ENCODE results near the gene ENOPH1.
"Not testable (repeated sequence)": the region's sequence is repeated elsewhere in the genome, so short reads cannot be mapped to it uniquely, and the experiment has no call there.

ENOPH1 gene

GRCh38 chr4:82457266-82457665 lies 26.9 kb downstream of the ENOPH1 start:
- no peak for DNase-seq
- intact Hi-C loops (cut with DNase I) = no loop called here

GRCh38 chr4:82458729-82459128 lies 28.3 kb downstream of the ENOPH1 start:
- intact Hi-C loops (cut with DNase I) = no loop called here
- peak in 21 of 42 donors; percentile 3 to 62 (median 27) for DNase-seq

- intact Hi-C loops (cut with DNase I) = loop anchor here (5.0 to 10.0 kb wide), 3 partner anchors 276 to 803 kb away; partner anchors contain the start of gene THAP9
- no peak for DNase-seq
Observed at GRCh38 chr4:82461710-82462109, 31.3 kb downstream of the ENOPH1 start.

GRCh38 chr4:82462415-82462831 lies 32.0 kb downstream of the ENOPH1 start:
- intact Hi-C loops (cut with DNase I) = loop anchor here (5.0 to 10.0 kb wide), 3 partner anchors 275 to 802 kb away; partner anchors contain the start of gene THAP9
- DNase-seq = peak; percentile 69 to 97 (median 90)

- no peak for DNase-seq
- intact Hi-C loops (cut with DNase I) = loop anchor here (5.0 to 10.0 kb wide), 3 partner anchors 274 to 802 kb away; partner anchors contain the start of gene THAP9
Observed at GRCh38 chr4:82463221-82463620, 32.8 kb downstream of the ENOPH1 start.

- intact Hi-C loops (cut with DNase I) = loop anchor here (10.0 kb wide), 2 partner anchors 437 to 797 kb away; partner anchors contain the start of gene THAP9
- no peak for DNase-seq
Observed at GRCh38 chr4:82467471-82467870, 37.1 kb downstream of the ENOPH1 start.

- intact Hi-C loops (cut with DNase I) = loop anchor here (10.0 kb wide), 2 partner anchors 435 to 795 kb away; partner anchors contain the start of gene THAP9
- DNase-seq = peak in 17 of 42 donors; percentile 6 to 64 (median 32)
Observed at GRCh38 chr4:82469791-82470345, 39.5 kb downstream of the ENOPH1 start.

GRCh38 chr4:82473080-82473479 lies 42.7 kb downstream of the ENOPH1 start:
- DNase-seq; intact Hi-C loops (cut with DNase I): not testable (repeated sequence)

GRCh38 chr4:82473621-82474164 lies 43.3 kb downstream of the ENOPH1 start:
- no peak for DNase-seq
- intact Hi-C loops (cut with DNase I) = no loop called here

GRCh38 chr4:82475931-82476330 lies 45.5 kb downstream of the ENOPH1 start:
- intact Hi-C loops (cut with DNase I); DNase-seq: not testable (repeated sequence)

- intact Hi-C loops (cut with DNase I); DNase-seq: not testable (repeated sequence)
Observed at GRCh38 chr4:82477469-82477868, 47.1 kb downstream of the ENOPH1 start.

- intact Hi-C loops (cut with DNase I) = no loop called here
- DNase-seq = no peak
Observed at GRCh38 chr4:82479562-82479961, 49.2 kb downstream of the ENOPH1 start.

- no peak for DNase-seq
- intact Hi-C loops (cut with DNase I) = no loop called here
Observed at GRCh38 chr4:82480771-82481505, 50.5 kb downstream of the ENOPH1 start.

GRCh38 chr4:82481506-82481840 lies 51.1 kb downstream of the ENOPH1 start:
- no peak for DNase-seq
- intact Hi-C loops (cut with DNase I) = no loop called here

GRCh38 chr4:82482387-82482786 lies 52.0 kb downstream of the ENOPH1 start:
- no peak for DNase-seq
- intact Hi-C loops (cut with DNase I) = no loop called here

- intact Hi-C loops (cut with DNase I) = no loop called here
- no peak for DNase-seq
Observed at GRCh38 chr4:82484996-82485783, 54.8 kb downstream of the ENOPH1 start.

GRCh38 chr4:82489076-82489475 lies 58.7 kb downstream of the ENOPH1 start:
- no peak for DNase-seq
- intact Hi-C loops (cut with DNase I) = no loop called here

GRCh38 chr4:82489987-82490386 lies 59.6 kb downstream of the ENOPH1 start:
- intact Hi-C loops (cut with DNase I) = no loop called here
- DNase-seq = no peak

- no peak for DNase-seq
- intact Hi-C loops (cut with DNase I) = no loop called here
Observed at GRCh38 chr4:82491251-82491960, 61.0 kb downstream of the ENOPH1 start.
